Measurements from ENCODE around the gene FAM83G. TPM values are rescaled to one million over a fixed set of nuclear protein-coding genes. Genes with fewer than 3 reads are reported as not detected.

FAM83G gene
- total RNA-seq, 1 donor from 2014 or later, result 1.3 TPM

DNA sequence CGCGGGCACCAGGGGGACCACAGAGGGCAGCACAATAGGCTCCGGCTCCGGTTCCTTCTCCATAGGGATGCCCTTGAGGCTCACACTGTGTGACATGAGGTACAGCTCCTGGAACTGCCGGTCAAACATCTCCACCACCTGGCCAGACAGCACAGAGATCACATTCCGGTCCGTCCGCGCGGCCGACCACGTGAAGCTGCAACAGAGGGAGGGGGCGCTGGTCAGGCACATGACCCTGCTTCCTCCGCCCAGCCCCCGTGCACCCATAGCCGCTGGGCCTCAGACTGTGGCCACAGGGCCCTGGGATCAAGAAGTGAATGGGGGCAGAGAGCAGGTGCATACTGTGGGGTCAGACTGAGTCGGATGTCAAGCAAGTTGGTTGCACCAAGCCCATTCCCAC is 25.9 kb downstream of the FAM83G start:
- TF ChIP-seq, protein P1, sequence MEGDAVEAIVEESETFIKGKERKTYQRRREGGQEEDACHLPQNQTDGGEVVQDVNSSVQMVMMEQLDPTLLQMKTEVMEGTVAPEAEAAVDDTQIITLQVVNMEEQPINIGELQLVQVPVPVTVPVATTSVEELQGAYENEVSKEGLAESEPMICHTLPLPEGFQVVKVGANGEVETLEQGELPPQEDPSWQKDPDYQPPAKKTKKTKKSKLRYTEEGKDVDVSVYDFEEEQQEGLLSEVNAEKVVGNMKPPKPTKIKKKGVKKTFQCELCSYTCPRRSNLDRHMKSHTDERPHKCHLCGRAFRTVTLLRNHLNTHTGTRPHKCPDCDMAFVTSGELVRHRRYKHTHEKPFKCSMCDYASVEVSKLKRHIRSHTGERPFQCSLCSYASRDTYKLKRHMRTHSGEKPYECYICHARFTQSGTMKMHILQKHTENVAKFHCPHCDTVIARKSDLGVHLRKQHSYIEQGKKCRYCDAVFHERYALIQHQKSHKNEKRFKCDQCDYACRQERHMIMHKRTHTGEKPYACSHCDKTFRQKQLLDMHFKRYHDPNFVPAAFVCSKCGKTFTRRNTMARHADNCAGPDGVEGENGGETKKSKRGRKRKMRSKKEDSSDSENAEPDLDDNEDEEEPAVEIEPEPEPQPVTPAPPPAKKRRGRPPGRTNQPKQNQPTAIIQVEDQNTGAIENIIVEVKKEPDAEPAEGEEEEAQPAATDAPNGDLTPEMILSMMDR (conservative IDR thresholded peaks at IDR 0.05), result no peak
- Mint-ChIP-seq H3K9me3 (no peaks in the 10 kb centered on the region), H3K36me3 (ENCODE audit: low read depth) (no peaks in the 10 kb centered on the region), H3K27ac (ENCODE audit: unreplicated experiment) (no peak overlapping the region), H3K4me1 (peaks cover 7% of the 10 kb centered on the region), H3K27me3 (ENCODE audit: low read depth) (no peaks in the 10 kb centered on the region), H3K4me3 (no peak overlapping the region)
- DNase-seq (ENCODE audit: low read depth, low spot score), result no peak

DNA sequence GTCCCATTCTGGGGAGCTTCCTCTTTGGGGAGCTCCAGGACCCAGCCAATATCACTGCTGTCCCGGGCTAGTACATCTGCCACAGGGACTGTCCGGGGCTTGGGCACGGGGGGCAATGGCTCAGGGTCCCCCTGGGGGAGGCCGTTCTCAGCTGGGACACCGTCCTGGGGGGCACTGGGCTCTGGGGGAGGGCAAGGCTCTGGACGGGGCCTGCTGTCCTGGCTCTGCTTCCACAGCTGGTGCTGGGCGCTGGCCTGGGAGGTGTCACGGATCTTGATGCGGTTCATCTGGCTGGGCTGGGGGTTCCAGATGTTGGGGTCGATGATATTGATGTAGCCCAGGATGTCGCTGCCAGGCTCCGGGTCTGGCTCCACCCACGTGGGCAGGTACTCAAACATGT is 26.5 kb downstream of the FAM83G start:
- peaks cover 7% of the 10 kb centered on the region for H3K4me1 Mint-ChIP-seq
- H3K9me3 Mint-ChIP-seq, result no peaks in the 10 kb centered on the region
- no peaks in the 10 kb centered on the region for H3K36me3 Mint-ChIP-seq (ENCODE audit: low read depth)
- H3K27ac Mint-ChIP-seq (ENCODE audit: unreplicated experiment), result no peak overlapping the region
- DNase-seq (ENCODE audit: low read depth, low spot score), result no peak
- TF ChIP-seq, protein P1 (conservative IDR thresholded peaks at IDR 0.05), result no peak
- no peak overlapping the region for H3K4me3 Mint-ChIP-seq
- no peaks in the 10 kb centered on the region for H3K27me3 Mint-ChIP-seq (ENCODE audit: low read depth)

DNA sequence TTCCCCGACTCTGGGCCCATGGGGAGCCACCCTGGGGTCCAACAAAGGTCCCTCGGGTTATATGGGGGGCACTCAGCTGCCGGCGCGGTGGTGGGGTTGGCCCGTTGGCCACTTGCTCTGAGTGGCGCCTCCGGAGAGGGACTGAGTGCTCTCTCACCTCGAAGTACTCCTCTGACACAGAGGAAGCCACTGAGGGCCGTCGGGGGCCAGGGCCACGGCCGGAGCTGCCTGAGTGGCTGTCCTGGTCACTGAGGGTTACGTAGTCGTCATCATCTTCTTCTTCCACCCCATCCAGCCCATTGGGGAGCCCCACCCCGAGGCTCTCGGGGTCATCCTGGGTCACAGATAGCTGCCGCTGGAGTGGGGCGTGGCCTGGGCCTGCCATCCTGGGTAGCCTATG is 26.9 kb downstream of the FAM83G start:
- Mint-ChIP-seq H3K27me3 (ENCODE audit: low read depth) (no peaks in the 10 kb centered on the region), H3K4me3 (no peak overlapping the region), H3K36me3 (ENCODE audit: low read depth) (no peaks in the 10 kb centered on the region), H3K9me3 (no peaks in the 10 kb centered on the region), H3K27ac (ENCODE audit: unreplicated experiment) (no peak overlapping the region), H3K4me1 (peaks cover 7% of the 10 kb centered on the region)
- TF ChIP-seq, protein P1 (conservative IDR thresholded peaks at IDR 0.05), result no peak
- no peak for DNase-seq (ENCODE audit: low read depth, low spot score)

DNA sequence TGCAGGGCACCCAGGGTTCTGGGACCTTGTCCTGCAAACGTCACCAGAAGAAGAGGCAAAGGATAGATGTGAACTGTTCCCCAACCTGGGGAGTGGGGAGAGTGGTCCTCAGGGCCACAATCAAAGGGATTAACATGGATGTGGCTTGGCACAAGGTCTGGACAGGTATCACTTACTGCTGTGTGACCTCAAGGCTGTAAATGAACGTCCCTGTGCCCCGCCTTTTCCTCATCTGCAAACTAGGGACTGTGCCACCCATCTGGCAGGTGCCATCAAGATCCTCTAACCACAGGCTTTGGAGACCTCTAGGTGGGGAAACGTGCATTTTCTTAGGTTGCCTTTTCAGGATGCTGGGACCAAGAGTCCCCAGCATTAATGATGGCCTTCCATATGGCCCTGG is 27.5 kb downstream of the FAM83G start:
- no peak for DNase-seq (ENCODE audit: low read depth, low spot score)
- Mint-ChIP-seq H3K9me3 (no peaks in the 10 kb centered on the region), H3K4me1 (peaks cover 7% of the 10 kb centered on the region), H3K27me3 (ENCODE audit: low read depth) (no peaks in the 10 kb centered on the region), H3K4me3 (no peak overlapping the region), H3K27ac (ENCODE audit: unreplicated experiment) (no peak overlapping the region), H3K36me3 (ENCODE audit: low read depth) (no peaks in the 10 kb centered on the region)
- TF ChIP-seq, protein P1 (conservative IDR thresholded peaks at IDR 0.05), result no peak

DNA sequence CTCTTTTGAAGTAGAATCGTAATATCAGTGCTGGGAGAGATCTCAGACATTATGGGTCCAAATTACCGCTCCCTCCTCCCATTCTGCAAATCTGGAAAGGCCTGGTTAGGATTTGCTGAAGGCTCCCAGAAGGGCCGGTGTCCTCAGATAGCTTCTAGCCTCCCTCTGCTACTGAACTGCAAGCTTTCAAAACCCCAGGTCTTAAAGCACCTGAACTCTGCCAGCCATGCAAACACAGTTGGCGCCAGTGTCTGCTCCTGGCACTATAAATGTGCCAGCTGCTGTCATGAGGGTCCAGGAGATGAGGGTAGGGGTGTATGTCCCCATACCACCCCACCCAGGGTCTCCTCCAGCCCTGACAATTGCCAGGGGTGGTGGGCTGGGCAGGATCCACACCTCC is 28.4 kb downstream of the FAM83G start:
- Mint-ChIP-seq H3K36me3 (ENCODE audit: low read depth) (no peaks in the 10 kb centered on the region), H3K27ac (ENCODE audit: unreplicated experiment) (no peak overlapping the region), H3K4me3 (no peak overlapping the region), H3K27me3 (ENCODE audit: low read depth) (no peaks in the 10 kb centered on the region), H3K4me1 (peaks cover 5% of the 10 kb centered on the region), H3K9me3 (no peaks in the 10 kb centered on the region)
- DNase-seq (ENCODE audit: low read depth, low spot score), result no peak
- TF ChIP-seq, protein P1 (conservative IDR thresholded peaks at IDR 0.05), result no peak

DNA sequence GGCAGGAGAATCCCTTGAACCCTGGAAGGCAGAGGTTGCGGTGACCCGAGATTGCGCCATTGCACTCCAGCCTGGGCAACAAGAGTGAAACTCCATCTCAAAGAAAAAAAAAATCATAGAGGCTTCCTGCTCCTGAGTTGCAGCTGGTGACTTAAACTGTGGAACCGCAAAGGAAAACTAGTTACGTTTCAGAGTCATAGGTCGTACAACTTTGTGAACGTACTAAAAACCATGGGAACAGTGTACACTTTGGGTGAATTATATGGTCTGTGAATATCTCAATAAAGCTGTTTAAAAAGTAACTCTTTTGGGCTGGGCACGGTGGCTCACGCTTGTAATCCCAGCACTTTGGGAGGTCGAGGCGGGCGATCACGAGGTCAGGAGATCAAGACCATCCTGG is 29.0 kb downstream of the FAM83G start:
- H3K27ac Mint-ChIP-seq (ENCODE audit: unreplicated experiment), result no peak overlapping the region
- no peaks in the 10 kb centered on the region for H3K36me3 Mint-ChIP-seq (ENCODE audit: low read depth)
- no peak overlapping the region for H3K4me3 Mint-ChIP-seq
- H3K4me1 Mint-ChIP-seq, result no peaks in the 10 kb centered on the region
- DNase-seq (ENCODE audit: low read depth, low spot score), result no peak
- TF ChIP-seq, protein P1 (conservative IDR thresholded peaks at IDR 0.05), result no peak
- H3K27me3 Mint-ChIP-seq (ENCODE audit: low read depth), result no peaks in the 10 kb centered on the region
- H3K9me3 Mint-ChIP-seq, result no peaks in the 10 kb centered on the region

All from neural crest cell (in vitro differentiated cells).